Neuronal stem cell (in vitro differentiated cells): ENCODE results near the gene CA5A.
A peak's percentile ranks its signal among the peaks of the same experiment; 100 is the strongest.

Experiments
- DNase-seq: peaks from one replicate; pipeline ENCODE4 v3.0.0-alpha.2; 2013; ENCODE audit warnings: low spot score
- H2AFZ ChIP-seq: one replicate; pipeline ENCODE4 v1.6.1; 2013; ENCODE audit warnings: mild to moderate bottlenecking, low read length, inconsistent platforms
- H2AK5ac ChIP-seq: 2 replicates; pipeline ENCODE4 v1.6.1; 2013; ENCODE audit warnings: low read depth, mild to moderate bottlenecking, inconsistent platforms, low read length, moderate library complexity, mixed read lengths
- H2BK120ac ChIP-seq: 2 replicates; pipeline ENCODE4 v1.6.1; 2013; ENCODE audit warnings: low read depth, mild to moderate bottlenecking, inconsistent platforms, low read length, moderate library complexity, mixed read lengths
- H2BK12ac ChIP-seq: one replicate; pipeline ENCODE4 v1.6.1; 2013; ENCODE audit warnings: low read length, inconsistent platforms
- H2BK15ac ChIP-seq: 2 replicates; pipeline ENCODE4 v1.6.1; 2013; ENCODE audit warnings: mild to moderate bottlenecking, low read length, inconsistent platforms, mixed read lengths
- H2BK5ac ChIP-seq: one replicate; pipeline ENCODE4 v1.6.1; 2013; ENCODE audit warnings: inconsistent platforms, mild to moderate bottlenecking, low read length, moderate library complexity
- H3K14ac ChIP-seq: one replicate; pipeline ENCODE4 v1.6.1; 2013; ENCODE audit warnings: low read length, inconsistent platforms
- H3K18ac ChIP-seq: 2 replicates; pipeline ENCODE4 v1.6.1; 2013; ENCODE audit warnings: low read length, inconsistent platforms
- H3K23ac ChIP-seq: 2 replicates; pipeline ENCODE4 v1.6.1; 2013; ENCODE audit warnings: low read depth, mild to moderate bottlenecking, mixed read lengths, low read length, inconsistent platforms; ENCODE audit not compliant: poor library complexity
- H3K27ac ChIP-seq: replicated peaks from 3 replicates; pipeline ENCODE4 v1.5.1; 2013; ENCODE audit warnings: low read length, inconsistent platforms
- H3K27me3 ChIP-seq, 3 experiments: 2 replicates each; pipeline ENCODE4 v1.6.1; 2013; ENCODE audit warnings: low read length in 3 of 3, mild to moderate bottlenecking in 2 of 3, inconsistent platforms in 1 of 3, low read depth in 1 of 3, mixed read lengths in 1 of 3, moderate library complexity in 1 of 3; ENCODE audit not compliant: control insufficient read depth in 3 of 3, insufficient read depth in 3 of 3
- H3K36me3 ChIP-seq, 2 donors: replicated peaks in 1 of 2; 2 replicates each; pipeline ENCODE4 v1.6.1; 2013; ENCODE audit warnings: low read length in 2 of 2; ENCODE audit not compliant: control insufficient read depth in 2 of 2, insufficient read depth in 2 of 2
- H3K4ac ChIP-seq: 2 replicates; pipeline ENCODE4 v1.6.1; 2013; ENCODE audit warnings: inconsistent platforms, mild to moderate bottlenecking, low read length, moderate library complexity
- H3K4me1 ChIP-seq, 2 donors: 1 replicate in 1 of 2; 2 replicates in 1 of 2; pipeline ENCODE4 v1.6.1; 2013; ENCODE audit warnings: low read length in 2 of 2, low read depth in 1 of 2; ENCODE audit not compliant: control insufficient read depth in 2 of 2, insufficient read depth in 1 of 2
- H3K4me2 ChIP-seq: one replicate; pipeline ENCODE4 v1.6.1; 2013; ENCODE audit warnings: mild to moderate bottlenecking, low read length, inconsistent platforms; ENCODE audit not compliant: insufficient read depth, poor library complexity, severe bottlenecking
- H3K4me3 ChIP-seq, 2 donors: 2 replicates each; pipeline ENCODE4 v1.5.1; 2013; ENCODE audit warnings: low read length in 2 of 2, mild to moderate bottlenecking in 2 of 2, inconsistent platforms in 1 of 2, moderate library complexity in 1 of 2
- H3K79me1 ChIP-seq: one replicate; pipeline ENCODE4 v1.6.1; 2013; ENCODE audit warnings: low read depth, mild to moderate bottlenecking, inconsistent platforms, low read length, moderate library complexity
- H3K9ac ChIP-seq: one replicate; pipeline ENCODE4 v1.6.1; 2013; ENCODE audit warnings: mild to moderate bottlenecking, low read depth, low read length, inconsistent platforms; ENCODE audit not compliant: poor library complexity
- H3K9me3 ChIP-seq, 2 donors: replicated peaks in 1 of 2; 2 replicates each; pipeline versions ENCODE3 to v1.6.1; 2013; ENCODE audit warnings: low read length in 2 of 2, mild to moderate bottlenecking in 2 of 2, inconsistent platforms in 1 of 2, low read depth in 1 of 2, mixed read lengths in 1 of 2, moderate library complexity in 1 of 2; ENCODE audit not compliant: control insufficient read depth in 2 of 2, insufficient read depth in 1 of 2
- H4K8ac ChIP-seq: one replicate; pipeline ENCODE4 v1.6.1; 2013; ENCODE audit warnings: low read depth, mild to moderate bottlenecking, inconsistent platforms, low read length, moderate library complexity
- H4K91ac ChIP-seq: one replicate; pipeline ENCODE4 v1.6.1; 2013; ENCODE audit warnings: low read length, low read depth, mild to moderate bottlenecking, inconsistent platforms; ENCODE audit not compliant: poor library complexity
- WGBS, 2 donors: extraction: QIAGEN DNeasy Blood & Tissue Kit; methylation state at CpG; one replicate each; pipeline ENCODE4 v1.1.7; 2013; ENCODE audit warnings: missing lambda C conversion rate in 2 of 2, mixed read lengths in 1 of 2; ENCODE audit not compliant: insufficient read length in 2 of 2, insufficient replicate concordance in 1 of 2; ENCODE audit errors: extremely low coverage in 2 of 2; 5-methylcytosine and 5-hydroxymethylcytosine counted together

The CA5A gene

DNA sequence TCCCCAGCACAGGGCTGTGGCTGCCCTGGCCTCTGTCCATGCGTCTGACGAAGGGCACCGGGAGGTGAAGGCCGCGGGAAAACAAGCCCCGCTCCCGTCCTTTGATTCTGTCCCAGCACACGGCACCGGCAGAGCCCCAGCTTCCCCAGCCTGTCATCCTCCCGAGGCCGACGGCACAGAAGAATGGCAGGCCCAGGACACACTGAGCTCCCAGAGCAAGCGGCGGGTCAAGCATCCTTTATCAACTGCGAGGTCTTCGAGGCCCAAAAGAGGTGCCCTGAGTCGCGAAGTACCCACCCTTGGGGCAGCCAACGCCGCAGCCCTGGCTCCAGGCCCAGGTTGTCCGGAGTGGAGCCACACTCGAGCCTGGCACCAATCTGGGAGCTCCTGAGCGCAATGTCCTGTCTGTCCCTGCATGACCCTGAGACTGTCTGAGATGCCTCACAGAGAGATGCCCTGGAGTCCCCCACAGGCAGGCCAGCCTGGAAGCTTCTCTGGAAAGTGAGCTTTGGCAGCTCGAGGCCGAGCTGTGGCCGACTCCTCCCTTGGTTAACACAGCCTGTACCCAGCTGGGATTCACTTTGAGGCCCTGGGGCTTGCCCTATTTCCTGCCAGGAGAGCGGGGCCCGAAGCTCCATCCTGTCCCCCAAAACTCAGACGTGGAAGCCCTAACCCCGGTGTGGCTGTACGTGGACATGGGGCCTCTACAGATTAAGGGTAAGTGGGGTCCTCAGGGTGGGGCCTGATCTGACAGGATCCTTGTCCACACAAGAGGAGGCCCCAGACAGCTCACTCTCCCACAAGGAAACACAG lies 90.3 kb downstream of the CA5A start:
- H3K4ac ChIP-seq: no peak overlapping the region
- no peak overlapping the region for H3K4me3 ChIP-seq
- no peak overlapping the region for H2BK120ac ChIP-seq
- peak overlapping the region; percentile 33 for H2AK5ac ChIP-seq
- no peaks in the 10 kb centered on the region for H3K27me3 ChIP-seq
- H3K4me2 ChIP-seq: no peak overlapping the region
- no peaks in the 10 kb centered on the region for H3K9me3 ChIP-seq
- H2BK15ac ChIP-seq: peak overlapping the region; percentile 95
- H3K23ac ChIP-seq: peak overlapping the region; percentile 71
- H3K36me3 ChIP-seq: peaks cover 5 to 41% of the 10 kb centered on the region in 2 donors
- H4K91ac ChIP-seq: no peak overlapping the region
- H2AFZ ChIP-seq: no peak overlapping the region
- H3K4me1 ChIP-seq: peaks cover 8 to 18% of the 10 kb centered on the region in 2 donors
- peaks cover 7% of the 10 kb centered on the region for H3K79me1 ChIP-seq
- no CpG with 5 or more reads among the region's 31 CpGs for WGBS, 2 donors
- no peak overlapping the region for H3K27ac ChIP-seq
- no peak overlapping the region for H4K8ac ChIP-seq
- H3K18ac ChIP-seq: peak overlapping the region; percentile 86
- DNase-seq: no peak
- H3K9ac ChIP-seq: no peak overlapping the region
- H2BK12ac ChIP-seq: peak overlapping the region; percentile 50
- H2BK5ac ChIP-seq: peak overlapping the region; percentile 83
- no peak overlapping the region for H3K14ac ChIP-seq

DNA sequence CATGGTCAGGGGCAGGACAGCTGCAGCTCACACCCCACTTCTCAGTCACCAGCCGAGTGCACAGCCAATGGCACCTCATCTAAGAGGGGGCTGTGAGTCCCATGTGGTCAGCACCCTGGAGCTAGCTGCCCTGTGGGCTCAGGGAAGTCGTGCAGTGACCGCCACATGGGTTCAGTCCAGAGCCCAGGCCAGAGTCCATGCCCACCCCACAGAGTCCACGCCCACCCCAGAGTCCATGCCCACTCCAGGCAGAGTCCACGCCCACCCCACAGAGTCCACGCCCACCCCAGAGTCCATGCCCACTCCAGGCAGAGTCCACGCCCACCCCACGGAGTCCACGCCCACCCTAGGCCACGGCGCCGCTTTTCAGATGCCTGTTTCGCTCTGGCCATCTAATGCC lies 91.1 kb downstream of the CA5A start:
- Histone ChIP-seq H3K9me3 (no peaks in the 10 kb centered on the region), H2BK15ac (no peak overlapping the region), H3K4ac (no peak overlapping the region), H2BK12ac (no peak overlapping the region), H3K4me2 (no peak overlapping the region), H3K4me1 (peaks cover 8 to 18% of the 10 kb centered on the region in 2 donors), H2BK120ac (no peak overlapping the region), H2BK5ac (peak overlapping the region; percentile 83), H3K36me3 (peaks cover 0 to 36% of the 10 kb centered on the region in 2 donors), H3K9ac (no peak overlapping the region), H2AK5ac (peak overlapping the region; percentile 76), H4K8ac (no peak overlapping the region), H3K27me3 (no peaks in the 10 kb centered on the region), H3K14ac (peak overlapping the region; percentile 3), H2AFZ (no peak overlapping the region), H3K18ac (peak overlapping the region; percentile 75), H3K79me1 (peaks cover 7% of the 10 kb centered on the region), H3K23ac (no peak overlapping the region), H3K27ac (no peak overlapping the region), H3K4me3 (no peak overlapping the region), H4K91ac (no peak overlapping the region)
- no peak for DNase-seq
- WGBS, 2 donors: no CpG with 5 or more reads among the region's 13 CpGs

DNA sequence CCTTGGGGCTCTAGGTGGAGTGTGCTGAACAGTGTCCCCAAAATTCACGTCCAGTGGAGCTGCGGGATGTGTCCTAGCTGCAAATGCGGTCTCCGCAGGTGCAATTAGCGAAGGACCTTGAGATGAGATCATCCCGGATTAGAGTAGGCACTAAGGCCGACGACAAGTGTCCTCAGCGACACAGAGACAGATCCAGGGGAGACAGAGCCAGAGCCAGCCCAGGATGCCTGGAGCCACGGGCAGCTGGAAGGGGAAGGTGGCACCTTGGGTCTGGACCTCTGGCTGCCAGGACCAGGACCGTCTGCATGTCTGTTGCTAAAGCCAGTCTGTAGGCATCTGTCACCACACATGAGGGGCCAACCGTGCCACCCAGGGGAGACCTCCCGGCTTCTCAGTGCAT lies 91.5 kb downstream of the CA5A start:
- no peak for DNase-seq
- Histone ChIP-seq H3K18ac (peak overlapping the region; percentile 75), H2BK5ac (peak overlapping the region; percentile 83), H2BK12ac (no peak overlapping the region), H4K8ac (no peak overlapping the region), H2AK5ac (peak overlapping the region; percentile 88), H3K4me1 (peaks cover 8 to 18% of the 10 kb centered on the region in 2 donors), H2BK120ac (no peak overlapping the region), H3K4ac (no peak overlapping the region), H2BK15ac (no peak overlapping the region), H3K79me1 (peaks cover 7% of the 10 kb centered on the region), H3K4me2 (no peak overlapping the region), H3K27ac (no peak overlapping the region), H3K9ac (no peak overlapping the region), H3K14ac (peak overlapping the region; percentile 3), H4K91ac (no peak overlapping the region), H2AFZ (no peak overlapping the region), H3K36me3 (peaks cover 0 to 34% of the 10 kb centered on the region in 2 donors), H3K27me3 (no peaks in the 10 kb centered on the region), H3K23ac (no peak overlapping the region), H3K9me3 (no peaks in the 10 kb centered on the region), H3K4me3 (no peak overlapping the region)
- no CpG with 5 or more reads among the region's 13 CpGs for WGBS, 2 donors

DNA sequence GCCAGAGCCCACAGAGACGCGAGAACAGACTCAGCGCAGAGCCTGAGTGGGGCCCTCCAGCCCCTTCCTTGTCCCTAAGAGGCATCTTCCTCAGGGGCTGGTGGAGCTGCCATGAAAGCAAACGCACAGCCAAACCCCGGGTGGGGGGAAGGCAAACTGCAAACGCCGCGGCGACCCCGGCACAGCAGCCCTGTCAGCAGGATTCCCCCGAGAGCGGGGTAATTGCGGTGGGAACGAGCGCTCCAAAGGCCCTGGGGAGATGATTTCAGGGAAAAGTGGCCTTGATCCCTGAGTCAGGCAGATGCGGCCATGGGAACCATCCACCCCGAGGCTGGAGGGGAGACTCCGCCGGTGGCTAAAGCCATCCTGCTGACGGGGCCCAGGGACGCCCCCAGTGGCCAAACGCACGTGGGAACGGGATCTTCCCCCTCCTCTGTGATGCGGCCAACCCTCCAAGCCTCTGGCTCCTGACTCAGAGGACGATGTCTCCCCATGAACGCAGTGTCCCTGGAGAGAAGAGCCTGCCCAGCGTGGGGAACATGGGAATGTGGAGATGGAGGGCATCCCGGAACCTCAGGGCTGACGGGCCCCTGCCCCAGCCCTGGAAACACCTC lies 92.1 kb downstream of the CA5A start:
- Histone ChIP-seq H2BK120ac (no peak overlapping the region), H3K4me1 (peaks cover 8 to 22% of the 10 kb centered on the region in 2 donors), H2BK15ac (no peak overlapping the region), H3K4ac (no peak overlapping the region), H3K14ac (peak overlapping the region; percentile 63), H3K36me3 (peaks cover 0 to 36% of the 10 kb centered on the region in 2 donors), H4K8ac (no peak overlapping the region), H3K23ac (no peak overlapping the region), H3K27ac (no peak overlapping the region), H2AK5ac (peak overlapping the region; percentile 88), H2BK12ac (no peak overlapping the region), H4K91ac (no peak overlapping the region), H3K18ac (peak overlapping the region; percentile 12), H2AFZ (no peak overlapping the region), H3K4me3 (no peak overlapping the region), H2BK5ac (peak overlapping the region; percentile 59), H3K9ac (peak overlapping the region; percentile 50), H3K4me2 (no peak overlapping the region), H3K27me3 (no peaks in the 10 kb centered on the region), H3K9me3 (no peaks in the 10 kb centered on the region), H3K79me1 (peaks cover 3% of the 10 kb centered on the region)
- no CpG with 5 or more reads among the region's 30 CpGs for WGBS, 2 donors
- DNase-seq: no peak
